GM12878 (cell line): ENCODE measurements around the gene SPTBN1. TPM values are rescaled to one million over a fixed set of nuclear protein-coding genes. Genes with fewer than 3 reads are reported as not detected.

Source experiments
- ATAC-seq: fragments of 200-7000 bp; cut with Tn5 transposase; 3 replicates; pipeline ENCODE4 v1.9.1; 2020; ENCODE audit warnings: mild to moderate bottlenecking, moderate library complexity
- BruUV-seq: library from RNA; stranded (reverse); fragments of 400-500 nt; replicated peaks from 2 replicates; lab custom pipeline; 2021; lab: Mats Ljungman, UMichigan
- CTCF ChIA-PET: fragments of 300-600 bp; sonication (Branson Sonifier 250); formaldehyde crosslinking; extraction: SDS; loops from one replicate; lab custom pipeline; 2021; ENCODE audit warnings: inconsistent platforms; lab: Yijun Ruan, JAX
- POLR2A ChIA-PET: fragments of 350-600 bp; formaldehyde crosslinking; extraction: SDS; loops from one replicate; lab custom pipeline; 2021; ENCODE audit warnings: inconsistent platforms; lab: Charles Lee
- RAD21 ChIA-PET: fragments of 300-600 bp; sonication (Branson Sonifier 250); formaldehyde crosslinking; loops from one replicate; lab custom pipeline; 2023; ENCODE audit warnings: antibody characterized with exemption; ENCODE audit not compliant: unreplicated experiment; lab: Charles Lee
- SMC1A ChIA-PET: fragments of 300-600 bp; sonication (Branson Sonifier 250); formaldehyde crosslinking; loops from one replicate; lab custom pipeline; 2023; ENCODE audit not compliant: unreplicated experiment, uncharacterized antibody; lab: Charles Lee
- DNase-seq: peaks from one replicate; pipeline ENCODE4 v3.0.0-alpha.2; 2011; ENCODE audit warnings: low read depth, low spot score
- FAIRE-seq: peaks from 3 replicates; lab custom pipeline; 2011; peaks lifted over from hg19 to GRCh38; lab: Jason Lieb, UNC
- H2AFZ ChIP-seq: 2 replicates; pipeline ENCODE4 v1.6.0; 2011; ENCODE audit warnings: low read depth, low read length, control low read depth; ENCODE audit not compliant: control insufficient read depth
- H3K27ac ChIP-seq: 2 replicates; pipeline ENCODE4 v1.5.1; 2011; ENCODE audit warnings: control low read depth; ENCODE audit not compliant: control insufficient read depth, insufficient read depth
- H3K27me3 ChIP-seq, 2 experiments: replicated peaks in 1 of 2; 2 replicates each; pipeline versions ENCODE4 v1.6.0 to v1.6.1; 2011; ENCODE audit warnings: low read length in 1 of 2; ENCODE audit not compliant: control insufficient read depth in 2 of 2, insufficient read depth in 2 of 2
- H3K36me3 ChIP-seq, 2 experiments: 2 replicates each; pipeline ENCODE4 v1.5.1; 2011; ENCODE audit warnings: low read length in 1 of 2; ENCODE audit not compliant: control insufficient read depth in 2 of 2, insufficient read depth in 2 of 2
- H3K4me1 ChIP-seq: 2 replicates; pipeline ENCODE4 v1.6.1; 2011; ENCODE audit warnings: mild to moderate bottlenecking, low read length, moderate library complexity, mixed read lengths; ENCODE audit not compliant: control insufficient read depth, insufficient read depth
- H3K4me2 ChIP-seq: 2 replicates; pipeline ENCODE4 v1.6.0; 2011; ENCODE audit warnings: control low read depth; ENCODE audit not compliant: control insufficient read depth, insufficient read depth
- H3K4me3 ChIP-seq: fragments of 200-600 bp; sonication (generic); 2 replicates; pipeline ENCODE4 v1.5.1; 2016
- H3K79me2 ChIP-seq: 2 replicates; pipeline ENCODE4 v1.6.0; 2011; ENCODE audit warnings: low read length; ENCODE audit not compliant: control insufficient read depth, insufficient read depth
- H3K9ac ChIP-seq: 2 replicates; pipeline ENCODE4 v1.8.0; 2011; ENCODE audit warnings: low read length, control low read depth, mixed read lengths; ENCODE audit not compliant: control insufficient read depth, insufficient read depth
- H3K9me3 ChIP-seq: replicated peaks from 3 replicates; pipeline ENCODE4 v1.5.1; 2011; ENCODE audit warnings: mild to moderate bottlenecking, low read length; ENCODE audit not compliant: control insufficient read depth, insufficient read depth
- H4K20me1 ChIP-seq: 2 replicates; pipeline ENCODE4 v1.6.0; 2011; ENCODE audit not compliant: control insufficient read depth, insufficient read depth
- ATF2 ChIP-seq: IDR thresholded peaks from 2 replicates; pipeline ENCODE4 v1.6.1; 2012; ENCODE audit warnings: low read length, inconsistent platforms
- CHD4 ChIP-seq: fragments of 200-600 bp; sonication (generic); IDR thresholded peaks from 2 replicates; pipeline ENCODE4 v1.6.1; 2016; ENCODE audit warnings: mild to moderate bottlenecking
- HCFC1 ChIP-seq: fragments of 150-350 bp; IDR thresholded peaks from 2 replicates; pipeline ENCODE4 v1.6.1; 2014; ENCODE audit warnings: low read length
- IRF3 ChIP-seq: fragments of 450-650 bp; IDR thresholded peaks from 2 replicates; pipeline ENCODE4 v1.6.1; 2014; ENCODE audit warnings: mild to moderate bottlenecking
- IRF4 ChIP-seq: IDR thresholded peaks from 2 replicates; pipeline ENCODE4 v1.6.1; 2011; ENCODE audit warnings: low read depth, low read length
- MYB ChIP-seq: fragments of 150-350 bp; IDR thresholded peaks from 2 replicates; pipeline ENCODE4 v1.6.1; 2014; ENCODE audit warnings: mild to moderate bottlenecking, low read depth, low read length, borderline replicate concordance
- PAX5 ChIP-seq: IDR thresholded peaks from 2 replicates; pipeline ENCODE4 v1.6.1; 2011; ENCODE audit warnings: low read depth, low read length, borderline replicate concordance
- PAX8 ChIP-seq: fragments of 450-650 bp; IDR thresholded peaks from 2 replicates; pipeline ENCODE4 v1.6.1; 2017; ENCODE audit warnings: mild to moderate bottlenecking, moderate library complexity
- PKNOX1 ChIP-seq: fragments of 450-650 bp; IDR thresholded peaks from 2 replicates; pipeline ENCODE4 v1.6.1; 2016; ENCODE audit warnings: mild to moderate bottlenecking
- POLR2AphosphoS2 ChIP-seq: IDR thresholded peaks from 2 replicates; pipeline ENCODE4 v1.6.1; 2011; ENCODE audit warnings: low read depth, mild to moderate bottlenecking, low read length, improper control_type of control experiment, moderate library complexity
- POU2F2 ChIP-seq: IDR thresholded peaks from 3 replicates; pipeline ENCODE4 v1.6.1; 2011; ENCODE audit warnings: low read depth, mild to moderate bottlenecking, low read length, borderline replicate concordance
- SP1 ChIP-seq: IDR thresholded peaks from one replicate; pipeline ENCODE4 v1.6.1; 2011; ENCODE audit warnings: low read depth, low read length
- SREBF2 ChIP-seq: IDR thresholded peaks from 2 replicates; pipeline ENCODE4 v1.6.1; 2012; ENCODE audit warnings: mild to moderate bottlenecking, low read length
- STAT1 ChIP-seq: fragments of 450-650 bp; conservative IDR thresholded peaks from 2 replicates; pipeline ENCODE4 v1.6.1; 2014; ENCODE audit warnings: antibody characterized with exemption, mild to moderate bottlenecking
- STAT3 ChIP-seq: IDR thresholded peaks from 2 replicates; pipeline ENCODE4 v1.6.1; 2011; ENCODE audit warnings: low read depth, low read length, improper control_type of control experiment
- TCF12 ChIP-seq: IDR thresholded peaks from 2 replicates; pipeline ENCODE4 v1.6.1; 2011; ENCODE audit warnings: low read depth, mild to moderate bottlenecking, low read length
- TCF7 ChIP-seq: IDR thresholded peaks from 2 replicates; pipeline ENCODE4 v1.6.1; 2014; ENCODE audit warnings: antibody characterized with exemption, borderline replicate concordance
- ZSCAN29 ChIP-seq: fragments of 450-650 bp; IDR thresholded peaks from 2 replicates; pipeline ENCODE4 v1.6.1; 2017; ENCODE audit warnings: mild to moderate bottlenecking, moderate library complexity
- WGBS: methylation state at CpG from one replicate; pipeline ENCODE4 v1.1.6; 2016; ENCODE audit warnings: low lambda C conversion rate; ENCODE audit not compliant: insufficient replicate concordance, insufficient coverage; ENCODE audit errors: missing lambda C conversion rate; 5-methylcytosine and 5-hydroxymethylcytosine counted together
- in situ Hi-C: fragments of 300-500 bp; cut with MboI; formaldehyde crosslinking; loops from 9 replicates; pipeline ENCODE4 v1.14.3; 2018; ENCODE audit warnings: mixed read lengths
- intact Hi-C: fragments of 100-400 bp; cut with micrococcal nuclease; formaldehyde crosslinking; loops from one replicate; pipeline ENCODE4 v1.14.2; 2022; ENCODE audit not compliant: unreplicated experiment
- polyA plus RNA-seq, 11 experiments: library from polyadenylated mRNA; depleted of rRNA in 4 of 11; unstranded in 6 of 11; stranded (reverse) in 5 of 11; fragments of >200 nt; fragmentation: Nextera tagmentation in 4 of 11; fragmentation: Illumina TruSeq in 1 of 11; extraction: Ambion mirVana in 4 of 11; extraction: Trizol in 1 of 11; gene quantifications; 1 replicate in 1 of 11; 2 replicates in 10 of 11; pipeline versions ENCODE4 v1.2.1 to v1.2.3, GENCODE V29; 2011 to 2016; ENCODE audit warnings: inconsistent platforms in 2 of 11, missing spikeins in 2 of 11, low read depth in 1 of 11
- total RNA-seq, 4 experiments: library from RNA; depleted of rRNA in 3 of 4; stranded (reverse); fragments of >200 nt in 3 of 4; fragmentation: Illumina TruSeq in 1 of 4; extraction: Trizol in 1 of 4; gene quantifications; 2 replicates each; pipeline versions ENCODE4 v1.2.1 to v1.2.3, GENCODE V29; 2013 to 2021

Gene SPTBN1
- total and polyA plus RNA-seq, 10 of the 15 experiments (the other 5 are each of a cell fraction or from before 2014, with no cell fraction given), result 20.6 to 154 (median 76.7) TPM

GRCh38 chr2:54438271-54438670 is 17.9 kb upstream of the SPTBN1 start:
- no peak overlapping the region for H3K27ac ChIP-seq
- no peak overlapping the region for H3K9ac ChIP-seq
- RAD21 ChIA-PET, result no interaction called here
- BruUV-seq, result no TSS peak
- no peak overlapping the region for H3K4me3 ChIP-seq
- no peaks in the 10 kb centered on the region for H4K20me1 ChIP-seq
- no peaks in the 10 kb centered on the region for H3K4me1 ChIP-seq
- POLR2A ChIA-PET, result no interaction called here
- H3K79me2 ChIP-seq, result no peaks in the 10 kb centered on the region
- FAIRE-seq, result no peak
- H3K27me3 ChIP-seq, result no peaks in the 10 kb centered on the region; a peak in 1 of 4 replicates
- TF ChIP-seq MYB (no peak), STAT3 (no peak), HCFC1 (no peak), ATF2 (no peak), SP1 (no peak), PAX5 (no peak), IRF4 (no peak), PKNOX1 (no peak), TCF12 (no peak), STAT1 (no peak), ZSCAN29 (no peak), TCF7 (no peak), SREBF2 (no peak), CHD4 (no peak), POU2F2 (no peak), POLR2AphosphoS2 (no peak), IRF3 (no peak), PAX8 (no peak)
- SMC1A ChIA-PET, result no interaction called here
- intact Hi-C loops (no loop called here), in situ Hi-C loops (no loop called here)
- no peak for DNase-seq
- WGBS, result 38% methylated on average over 7 of the region's 7 CpGs
- no peak for ATAC-seq
- H3K9me3 ChIP-seq, result no peaks in the 10 kb centered on the region
- CTCF ChIA-PET, result interaction anchor here (0.8 kb wide), 1 partner anchor 20 kb away, joined by 3 read pairs; no protein-coding TSS in a partner anchor
- H3K36me3 ChIP-seq, result no peaks in the 10 kb centered on the region
- no peak overlapping the region for H2AFZ ChIP-seq
- H3K4me2 ChIP-seq, result no peak overlapping the region
